NCI-H2196 treated with DMSO at 0.1 percent for 48 hours (cell line): Measurements from ENCODE around the gene MOGAT3.
A peak's percentile ranks its signal among the peaks of the same experiment; 100 is the strongest.

Experiments used
- DNase-seq: peaks from one replicate; lab custom pipeline; 2025; ENCODE audit not compliant: unreplicated experiment; lab: John Stamatoyannopoulos, UW

Gene MOGAT3

GRCh38 chr7:101200862-101201599, at the start of gene MOGAT3:
TSS of gene MOGAT3 (minus strand) at chr7:101201036. CDS start at chr7:101200854, 182 bp downstream.
- DNase-seq = no peak

GRCh38 chr7:101250324-101250723, 49.5 kb upstream of the MOGAT3 start:
- DNase-seq = no peak

GRCh38 chr7:101248276-101248675, 47.4 kb upstream of the MOGAT3 start:
- DNase-seq = no peak

- DNase-seq = no peak
These were observed 44.4 kb upstream of the MOGAT3 start for GRCh38 chr7:101245147-101245668.

- peak; percentile 95 for DNase-seq
These were observed 43.7 kb upstream of the MOGAT3 start, which contains the start of gene FIS1 for GRCh38 chr7:101244375-101245146. TSS of gene FIS1 (minus strand) at chr7:101245081. CDS start at chr7:101245004, 77 bp downstream.

- no peak for DNase-seq
These were observed 43.0 kb upstream of the MOGAT3 start for GRCh38 chr7:101243646-101244374.

GRCh38 chr7:101241443-101242349, 40.9 kb upstream of the MOGAT3 start:
- DNase-seq = no peak

GRCh38 chr7:101241015-101241363, 40.2 kb upstream of the MOGAT3 start:
- no peak for DNase-seq

GRCh38 chr7:101240226-101241014, 39.6 kb upstream of the MOGAT3 start:
- no peak for DNase-seq

- no peak for DNase-seq
These were observed 39.0 kb upstream of the MOGAT3 start for GRCh38 chr7:101239951-101240220.

GRCh38 chr7:101239191-101239950, 38.5 kb upstream of the MOGAT3 start:
- DNase-seq = no peak

GRCh38 chr7:101238226-101239182, 37.7 kb upstream of the MOGAT3 start:
- DNase-seq = no peak

- DNase-seq = no peak
These were observed 36.6 kb upstream of the MOGAT3 start, which contains the start of gene CLDN15 for GRCh38 chr7:101237206-101238067. TSS of gene CLDN15 (minus strand) at chr7:101237802. CDS start at chr7:101237581, 221 bp downstream.

GRCh38 chr7:101236292-101236835, 35.5 kb upstream of the MOGAT3 start:
- no peak for DNase-seq

- no peak for DNase-seq
These were observed 34.7 kb upstream of the MOGAT3 start for GRCh38 chr7:101235522-101235921.

- no peak for DNase-seq
These were observed 34.2 kb upstream of the MOGAT3 start for GRCh38 chr7:101235050-101235449.

- no peak for DNase-seq
These were observed 33.8 kb upstream of the MOGAT3 start for GRCh38 chr7:101234636-101235035.
